GM12874 (cell line): ENCODE results near the gene IQCF2.

Experiments used
- TF ChIP-seq, protein P1 (sequence below): IDR thresholded peaks from 2 replicates; pipeline ENCODE4 v1.5.1; 2011; ENCODE audit warnings: low read depth, mild to moderate bottlenecking, control low read depth, low read length, moderate library complexity; ENCODE audit not compliant: insufficient read depth

IQCF2 gene

GRCh38 chr3:51860703-51861665 is at the start of gene IQCF2:
IQCF2 (plus strand) TSS chr3:51861615; CDS start chr3:51861667, 52 bp downstream.
- TF ChIP-seq, protein P1, sequence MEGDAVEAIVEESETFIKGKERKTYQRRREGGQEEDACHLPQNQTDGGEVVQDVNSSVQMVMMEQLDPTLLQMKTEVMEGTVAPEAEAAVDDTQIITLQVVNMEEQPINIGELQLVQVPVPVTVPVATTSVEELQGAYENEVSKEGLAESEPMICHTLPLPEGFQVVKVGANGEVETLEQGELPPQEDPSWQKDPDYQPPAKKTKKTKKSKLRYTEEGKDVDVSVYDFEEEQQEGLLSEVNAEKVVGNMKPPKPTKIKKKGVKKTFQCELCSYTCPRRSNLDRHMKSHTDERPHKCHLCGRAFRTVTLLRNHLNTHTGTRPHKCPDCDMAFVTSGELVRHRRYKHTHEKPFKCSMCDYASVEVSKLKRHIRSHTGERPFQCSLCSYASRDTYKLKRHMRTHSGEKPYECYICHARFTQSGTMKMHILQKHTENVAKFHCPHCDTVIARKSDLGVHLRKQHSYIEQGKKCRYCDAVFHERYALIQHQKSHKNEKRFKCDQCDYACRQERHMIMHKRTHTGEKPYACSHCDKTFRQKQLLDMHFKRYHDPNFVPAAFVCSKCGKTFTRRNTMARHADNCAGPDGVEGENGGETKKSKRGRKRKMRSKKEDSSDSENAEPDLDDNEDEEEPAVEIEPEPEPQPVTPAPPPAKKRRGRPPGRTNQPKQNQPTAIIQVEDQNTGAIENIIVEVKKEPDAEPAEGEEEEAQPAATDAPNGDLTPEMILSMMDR, result no peak

GRCh38 chr3:51813539-51813938 is 47.9 kb upstream of the IQCF2 start:
- TF ChIP-seq, protein P1, result no peak

DNA sequence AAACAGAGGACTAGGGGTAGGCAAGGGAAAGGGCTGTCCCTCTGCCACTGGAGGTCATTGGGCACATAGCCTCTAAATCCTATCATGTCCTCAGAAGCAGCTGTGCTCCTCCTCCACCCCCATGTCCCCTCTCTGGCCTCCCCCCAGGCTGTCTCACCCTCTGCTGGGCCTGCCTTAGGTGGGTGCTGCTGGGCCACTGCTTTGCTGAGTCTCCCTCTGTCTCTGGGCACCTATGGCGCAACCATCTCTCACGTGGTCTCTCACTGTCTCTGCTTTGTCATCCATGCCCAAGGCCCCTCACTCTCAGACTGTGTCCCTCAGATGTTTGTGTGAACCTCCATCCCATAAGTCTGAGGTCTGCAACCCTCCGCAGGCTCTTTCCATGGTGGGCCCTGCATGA is 47.4 kb upstream of the IQCF2 start:
- TF ChIP-seq, protein P1, result no peak

GRCh38 chr3:51815614-51816013 is 45.8 kb upstream of the IQCF2 start:
- TF ChIP-seq, protein P1, result no peak

DNA sequence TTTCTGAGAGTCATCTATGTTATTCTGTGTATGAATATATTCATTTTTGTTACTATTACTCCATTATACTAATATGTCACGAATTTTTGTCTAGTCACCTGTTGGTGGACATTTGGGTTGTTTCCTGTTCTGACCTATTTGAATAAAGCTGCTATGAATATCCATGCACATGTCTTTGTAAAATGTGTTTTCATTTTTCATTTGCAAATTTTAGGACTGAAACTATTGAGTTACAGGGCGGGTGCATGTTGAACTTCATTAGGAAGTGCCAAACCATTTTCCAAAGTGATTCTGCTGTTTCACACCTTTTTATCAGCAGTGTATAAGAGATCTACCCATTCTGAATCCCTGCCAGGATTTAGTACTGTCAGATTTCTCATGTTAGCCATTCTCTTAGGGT is 44.7 kb upstream of the IQCF2 start:
- TF ChIP-seq, protein P1, result no peak

- TF ChIP-seq, protein P1, result no peak
These were observed 44.0 kb upstream of the IQCF2 start for GRCh38 chr3:51817375-51817774.

GRCh38 chr3:51819151-51819550 is 42.3 kb upstream of the IQCF2 start:
- TF ChIP-seq, protein P1, result no peak
